ENCODE data around the gene NCS1.

Gene NCS1

GRCh38 chr9:130196643-130197042 is 24.4 kb downstream of the NCS1 start:
- no peak for DNase-seq

- DNase-seq: no peak
These were observed 25.2 kb downstream of the NCS1 start for GRCh38 chr9:130197386-130197785.

GRCh38 chr9:130197888-130198287 is 25.7 kb downstream of the NCS1 start:
- DNase-seq: no peak

- no peak for DNase-seq
These were observed 26.4 kb downstream of the NCS1 start for GRCh38 chr9:130198501-130199179.

- no peak for DNase-seq
These were observed 27.4 kb downstream of the NCS1 start for GRCh38 chr9:130199605-130200004.

GRCh38 chr9:130200038-130200849 is 28.0 kb downstream of the NCS1 start:
- no peak for DNase-seq

GRCh38 chr9:130201399-130201873 is 29.2 kb downstream of the NCS1 start:
- DNase-seq: no peak

- no peak for DNase-seq
These were observed 29.8 kb downstream of the NCS1 start for GRCh38 chr9:130201974-130202373.

GRCh38 chr9:130204341-130204740 is 32.1 kb downstream of the NCS1 start:
- no peak for DNase-seq

GRCh38 chr9:130204959-130205358 is 32.8 kb downstream of the NCS1 start:
- DNase-seq: no peak

- no peak for DNase-seq
These were observed 33.7 kb downstream of the NCS1 start for GRCh38 chr9:130205912-130206311.

GRCh38 chr9:130206579-130206978 is 34.4 kb downstream of the NCS1 start:
- DNase-seq: no peak

GRCh38 chr9:130207241-130207992 is 35.2 kb downstream of the NCS1 start:
- no peak for DNase-seq

GRCh38 chr9:130208600-130209347 is 36.6 kb downstream of the NCS1 start:
- DNase-seq: no peak

- no peak for DNase-seq
These were observed 37.2 kb downstream of the NCS1 start for GRCh38 chr9:130209422-130209821.

- no peak for DNase-seq
These were observed 39.5 kb downstream of the NCS1 start for GRCh38 chr9:130211548-130212226.

- DNase-seq: no peak
These were observed 40.5 kb downstream of the NCS1 start for GRCh38 chr9:130212543-130213297.

GRCh38 chr9:130213911-130214761 is 41.9 kb downstream of the NCS1 start:
- no peak for DNase-seq

- DNase-seq: no peak
These were observed 42.7 kb downstream of the NCS1 start for GRCh38 chr9:130214776-130215340.
